NCI-H748 (cell line): ENCODE data around the gene ABLIM2.
"Not testable (repeated sequence)": the region's sequence is repeated elsewhere in the genome, so short reads cannot be mapped to it uniquely, and the experiment has no call there.

ENCODE experiments used
- DNase-seq: peaks from one replicate; lab custom pipeline; 2025; ENCODE audit not compliant: unreplicated experiment; lab: John Stamatoyannopoulos, UW

ABLIM2 gene

GRCh38 chr4:7945709-7946380 is 212.8 kb downstream of the ABLIM2 start:
- DNase-seq: no peak

DNA sequence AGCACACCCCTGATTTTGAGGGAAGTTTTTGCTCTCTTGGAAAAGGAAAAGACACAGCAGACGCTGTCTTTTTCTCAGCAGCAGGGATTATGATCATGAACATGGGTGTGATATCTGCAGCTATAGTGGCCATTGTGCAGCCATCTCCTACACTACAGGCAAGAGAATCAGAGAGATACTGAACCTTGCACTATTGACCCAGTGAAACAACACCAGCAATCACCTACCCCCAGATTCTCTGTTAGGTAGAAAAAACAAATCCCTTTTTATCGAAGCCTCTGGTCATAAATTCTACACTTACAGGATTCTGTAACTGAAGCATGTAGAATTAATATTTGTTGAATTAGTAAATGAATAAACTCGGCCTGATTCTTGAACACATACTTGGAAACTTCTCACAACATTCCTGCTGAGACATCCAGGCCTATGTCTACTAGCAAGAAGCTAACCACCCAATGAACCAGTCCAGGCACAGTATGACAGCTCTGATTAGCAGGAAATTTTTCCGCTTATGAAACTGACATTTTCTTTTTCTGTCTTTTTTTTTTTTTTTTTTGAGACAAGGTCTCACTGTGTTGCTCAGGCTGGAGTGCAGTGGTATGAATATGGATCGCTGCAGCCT is 213.9 kb downstream of the ABLIM2 start:
- DNase-seq: no peak

- DNase-seq: not testable (repeated sequence)
These were observed 214.9 kb downstream of the ABLIM2 start for GRCh38 chr4:7943688-7944087.

GRCh38 chr4:7943211-7943610 is 215.4 kb downstream of the ABLIM2 start:
- no peak for DNase-seq

DNA sequence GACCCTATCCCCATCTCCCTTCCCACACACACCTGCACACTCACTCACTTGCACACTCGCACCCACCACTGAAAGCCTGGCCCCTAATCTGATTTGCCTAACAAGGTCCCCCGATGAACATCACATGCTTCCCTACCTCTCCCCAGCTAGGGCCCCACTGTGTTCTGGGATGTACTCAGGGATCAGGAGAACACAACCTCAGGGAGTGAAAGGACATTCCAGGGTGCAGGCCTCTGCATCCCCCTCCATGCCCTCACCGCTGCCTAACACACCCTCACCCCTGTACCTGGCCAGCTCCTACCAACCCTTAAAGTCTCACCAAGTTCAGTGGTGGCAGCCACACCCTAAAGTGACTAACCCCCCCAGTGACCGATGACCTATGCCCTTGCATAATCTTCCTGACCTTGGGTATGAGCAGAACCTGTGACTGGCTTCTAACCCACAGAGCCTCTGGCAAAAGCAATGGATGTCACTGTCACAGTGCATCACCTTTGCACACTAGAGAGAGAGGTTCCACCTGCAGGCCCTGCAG is 216.6 kb downstream of the ABLIM2 start:
- DNase-seq: no peak

DNA sequence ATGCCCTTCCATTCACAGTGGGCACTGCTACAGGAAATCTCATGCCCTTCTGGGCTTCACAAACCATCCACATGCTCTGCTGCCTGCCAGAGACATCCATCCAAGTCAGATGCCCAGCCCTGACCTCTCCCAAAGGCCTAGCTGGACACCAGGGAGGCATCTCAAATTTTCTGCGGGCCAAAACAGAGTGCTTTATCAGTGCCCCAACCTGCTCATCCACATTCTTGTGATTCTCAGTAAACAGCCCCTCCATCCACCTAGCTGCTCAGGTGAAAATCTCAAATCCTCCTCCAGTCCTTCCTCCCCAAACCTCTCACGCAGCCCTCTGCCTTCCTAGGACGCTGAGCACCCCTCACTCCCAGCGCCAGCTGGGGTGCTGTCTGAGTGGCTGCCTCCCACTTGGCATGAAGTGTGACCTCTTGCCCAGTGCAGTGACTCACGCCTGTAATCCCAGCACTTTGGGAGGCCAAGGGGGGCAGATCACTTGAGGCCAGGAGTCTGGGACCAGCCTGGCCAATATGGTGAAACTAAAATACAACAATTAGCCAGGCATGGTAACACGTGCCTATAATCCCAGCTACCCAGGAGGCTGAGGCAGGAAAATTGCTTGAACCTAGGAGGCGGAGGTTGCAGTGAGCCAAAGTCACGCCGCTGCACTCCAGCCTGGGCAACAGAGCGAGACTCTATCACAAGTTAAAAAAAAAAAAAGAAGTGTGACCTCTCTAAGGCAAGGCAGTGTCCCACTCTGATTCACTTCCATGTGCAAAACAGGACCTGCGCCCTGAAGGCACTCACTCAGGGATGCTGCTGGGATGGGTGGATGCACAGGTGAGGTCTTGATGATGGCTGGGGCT is 217.3 kb downstream of the ABLIM2 start:
- no peak for DNase-seq

GRCh38 chr4:7939377-7940108 is 219.1 kb downstream of the ABLIM2 start, which contains the start of gene AFAP1:
AFAP1 (minus strand) TSS chr4:7939861; CDS start chr4:7872078, 67,783 bp downstream.
- DNase-seq: peak; percentile 87

DNA sequence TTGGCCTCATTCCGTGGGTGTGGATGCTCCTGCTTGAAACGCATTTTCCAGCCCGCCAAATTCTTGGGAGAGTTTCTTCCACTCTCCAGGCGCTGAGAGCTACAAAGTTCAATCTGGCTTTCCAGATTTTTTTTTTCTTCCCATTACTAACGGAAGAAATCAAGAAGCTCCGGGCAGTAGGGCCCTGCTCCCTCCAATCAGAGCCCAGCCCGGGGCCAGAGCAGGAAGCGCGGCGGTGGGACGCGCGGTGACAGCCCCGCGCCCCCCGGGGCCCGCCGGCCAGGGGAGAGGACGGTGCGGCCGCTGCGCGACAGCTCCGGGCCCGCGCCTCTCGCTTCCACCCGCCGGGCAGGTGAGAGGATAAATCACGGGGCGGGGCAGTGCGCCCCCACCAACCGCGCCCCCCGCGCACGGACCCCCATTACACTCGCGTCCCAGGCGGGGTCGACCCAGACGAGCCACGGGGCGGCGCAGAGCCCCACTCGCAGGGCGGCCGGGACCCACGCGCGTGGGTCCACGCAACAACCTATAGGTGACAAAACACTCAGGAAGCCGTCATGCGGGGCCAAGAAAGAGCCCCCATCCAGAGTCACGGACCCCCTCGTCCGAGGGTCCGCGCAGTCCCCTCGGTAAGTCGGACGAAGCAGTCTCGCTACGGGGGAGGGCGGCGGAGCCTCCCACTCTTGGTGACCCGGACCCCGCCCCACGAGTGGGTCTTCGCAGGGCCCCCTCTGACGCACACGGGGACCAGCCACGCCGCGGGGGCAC is 219.8 kb downstream of the ABLIM2 start:
- peak; percentile 19 for DNase-seq

GRCh38 chr4:7938266-7938608 is 220.4 kb downstream of the ABLIM2 start:
- no peak for DNase-seq

DNA sequence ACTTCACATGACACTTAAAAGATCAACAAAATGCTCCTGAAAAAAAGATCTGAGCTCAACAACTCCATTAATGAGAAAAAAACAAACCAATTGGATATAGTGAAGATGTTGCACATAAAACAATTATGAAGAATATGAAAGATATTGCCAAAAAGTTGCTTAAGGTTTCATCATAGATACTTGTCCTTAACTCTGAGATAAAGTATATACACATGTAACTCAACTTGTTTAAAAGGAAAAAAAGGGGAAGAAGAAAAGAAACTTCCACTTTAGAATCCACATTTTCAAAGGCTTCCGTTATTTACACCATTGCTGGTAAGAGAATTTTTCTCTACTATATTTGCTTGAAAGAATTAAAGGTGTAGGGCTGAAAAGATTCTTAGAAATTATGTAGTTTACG is 221.6 kb downstream of the ABLIM2 start:
- no peak for DNase-seq

DNA sequence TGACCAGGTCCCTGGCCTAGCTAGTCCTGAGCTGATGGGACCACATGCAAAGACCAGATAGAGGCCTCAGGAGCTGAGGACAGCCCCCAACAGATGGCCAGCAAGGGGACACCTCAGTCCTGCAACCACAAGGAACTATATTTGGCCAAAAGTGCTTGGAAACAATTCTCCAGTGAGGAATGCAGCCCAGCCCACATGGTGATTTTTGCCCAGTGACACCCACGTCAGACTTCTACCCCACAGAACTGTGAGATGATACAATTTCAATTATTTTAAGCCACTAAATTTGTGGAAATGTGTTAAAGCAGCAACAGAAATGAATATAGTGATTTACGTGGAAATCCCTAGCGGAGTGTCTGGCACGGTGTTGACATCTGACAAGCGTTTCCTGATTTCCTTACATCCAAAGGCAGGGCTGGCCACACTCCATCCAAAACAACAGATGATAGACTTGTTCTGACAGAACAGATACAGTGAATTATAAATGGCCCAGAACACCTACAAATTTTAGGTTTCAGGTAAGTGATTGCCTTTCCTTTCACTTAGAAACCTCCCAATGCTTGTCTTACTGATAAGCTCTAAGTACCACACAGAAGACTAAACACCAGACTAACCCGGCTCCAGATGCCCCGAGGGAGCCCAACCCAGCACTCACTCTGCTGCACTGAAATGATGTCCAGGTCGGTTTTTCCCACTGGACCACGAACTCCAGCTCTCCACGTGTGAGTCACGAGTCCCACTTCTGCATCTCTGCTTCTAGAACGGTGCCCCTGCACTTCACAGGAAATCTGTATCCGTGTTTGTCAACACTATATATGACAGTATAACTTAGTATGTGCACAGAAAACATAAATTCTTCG is 224.7 kb downstream of the ABLIM2 start:
- DNase-seq: no peak

DNA sequence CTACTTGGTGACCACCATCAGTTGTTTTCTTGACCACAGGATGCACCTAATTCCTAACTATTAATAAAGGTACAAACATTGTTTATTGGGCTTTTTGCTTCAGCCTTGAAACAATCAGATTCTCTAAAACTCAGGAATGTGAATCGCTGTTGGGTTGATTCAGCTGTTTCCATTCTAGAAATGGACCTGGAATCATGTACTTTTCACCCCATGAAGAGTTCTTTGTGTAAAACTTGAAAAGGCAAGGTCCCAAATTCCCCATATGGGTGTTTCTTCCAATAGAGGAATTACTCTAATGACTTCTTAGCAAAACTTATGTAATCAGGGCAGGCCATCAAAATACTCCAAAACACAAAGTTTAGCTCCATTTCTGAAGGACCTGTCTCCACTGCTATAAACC is 226.3 kb downstream of the ABLIM2 start:
- DNase-seq: no peak

DNA sequence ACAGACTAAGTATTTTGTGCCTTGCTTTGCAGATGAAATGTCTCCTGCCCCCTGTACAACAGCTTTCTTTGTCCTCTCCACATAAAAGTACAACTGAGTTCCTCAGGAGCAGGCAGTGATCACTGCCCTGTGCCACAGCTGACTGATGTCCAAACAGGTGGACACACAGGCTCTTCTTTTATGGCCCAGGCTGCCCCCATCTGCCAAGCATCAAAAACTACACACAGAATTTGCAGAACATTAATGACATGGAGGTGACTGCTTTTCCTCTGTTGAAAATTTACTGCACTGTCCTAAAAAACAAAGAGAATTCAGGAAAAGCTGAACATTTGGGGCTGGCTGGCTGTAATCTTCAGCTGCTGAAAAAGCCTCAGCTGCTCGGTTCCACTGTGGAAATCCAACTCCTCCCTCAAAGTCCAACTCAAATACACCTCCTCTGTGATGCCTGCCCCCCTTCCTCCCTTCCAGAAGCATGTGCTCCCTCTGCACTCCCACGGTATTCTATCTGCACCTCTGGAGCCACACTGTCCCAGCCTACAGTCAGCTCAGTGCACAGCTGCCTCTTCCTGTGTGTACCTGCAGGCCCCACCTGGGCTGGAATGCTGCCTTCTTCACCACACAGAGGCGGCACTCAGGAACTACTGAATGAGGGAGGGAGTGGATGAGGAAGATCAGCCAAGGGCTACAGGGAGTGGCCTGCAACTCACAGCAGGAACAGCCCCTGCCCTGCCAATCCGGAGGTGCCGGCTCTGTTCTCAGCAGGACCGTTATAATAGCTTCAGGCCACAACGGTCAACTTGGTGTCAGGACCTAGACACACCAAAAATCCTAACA is 229.3 kb downstream of the ABLIM2 start:
- peak; percentile 32 for DNase-seq

DNA sequence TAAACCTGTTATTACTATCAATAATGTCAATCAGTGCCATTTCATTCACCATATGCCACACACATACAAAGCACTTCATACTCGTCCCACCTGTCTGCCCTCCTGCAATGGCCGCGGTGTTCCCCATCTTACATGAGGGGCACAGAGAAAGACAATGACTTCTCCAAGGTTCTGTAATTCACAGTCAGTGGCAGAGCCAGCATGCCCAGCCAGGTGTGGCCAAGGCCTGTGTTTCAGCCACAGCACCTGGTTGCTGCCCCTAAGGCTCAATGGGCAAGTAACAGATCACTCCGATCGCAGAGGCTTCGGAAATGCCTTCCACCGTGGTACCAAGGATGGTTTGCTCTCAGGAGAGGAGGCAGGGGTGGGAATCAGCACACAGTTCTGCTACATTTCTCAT is 229.9 kb downstream of the ABLIM2 start:
- no peak for DNase-seq

- DNase-seq: no peak
These were observed 231.8 kb downstream of the ABLIM2 start for GRCh38 chr4:7926822-7927221.

GRCh38 chr4:7924570-7924969 is 234.0 kb downstream of the ABLIM2 start:
- peak; percentile 28 for DNase-seq

DNA sequence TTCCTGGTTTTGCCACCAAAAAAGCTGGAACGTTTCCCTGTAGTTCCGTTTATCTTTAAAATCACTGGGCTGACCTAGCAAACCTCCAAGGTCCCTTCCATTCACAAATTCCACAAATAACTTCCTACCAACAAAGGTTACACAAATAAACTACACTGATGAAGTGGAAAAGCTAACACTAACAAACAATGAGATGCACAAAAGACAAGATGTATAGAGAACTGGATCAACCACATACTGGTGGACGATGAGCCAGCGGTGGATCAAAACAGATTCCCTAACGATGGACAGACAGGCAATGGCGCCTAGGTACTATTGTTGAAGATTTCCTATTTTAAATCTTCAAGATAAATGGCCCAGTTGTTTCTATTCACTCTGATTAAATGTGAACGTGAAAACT is 234.4 kb downstream of the ABLIM2 start:
- DNase-seq: peak; percentile 62

- DNase-seq: no peak
These were observed 236.1 kb downstream of the ABLIM2 start for GRCh38 chr4:7922466-7922865.

- no peak for DNase-seq
These were observed 239.6 kb downstream of the ABLIM2 start for GRCh38 chr4:7918981-7919380.
